HG02610 (cell line): ENCODE measurements around the gene GREM2.

Experiments
- ATAC-seq: cut with Tn5 transposase; IDR thresholded peaks from one replicate; pipeline ENCODE4 v1.9.1; 2021; ENCODE audit warnings: mild to moderate bottlenecking, moderate library complexity; ENCODE audit not compliant: unreplicated experiment

The GREM2 gene

GRCh38 chr1:240503036-240503435 lies 108.9 kb downstream of the GREM2 start:
- ATAC-seq, result no peak

- ATAC-seq, result no peak
These were observed 110.8 kb downstream of the GREM2 start for GRCh38 chr1:240501115-240501514.

GRCh38 chr1:240500647-240501046 lies 111.3 kb downstream of the GREM2 start:
- ATAC-seq, result no peak

GRCh38 chr1:240499012-240499411 lies 112.9 kb downstream of the GREM2 start:
- no peak for ATAC-seq

GRCh38 chr1:240498335-240498734 lies 113.6 kb downstream of the GREM2 start:
- no peak for ATAC-seq

GRCh38 chr1:240497908-240498307 lies 114.0 kb downstream of the GREM2 start:
- no peak for ATAC-seq

GRCh38 chr1:240496941-240497340 lies 115.0 kb downstream of the GREM2 start:
- no peak for ATAC-seq

- no peak for ATAC-seq
These were observed 115.6 kb downstream of the GREM2 start for GRCh38 chr1:240496356-240496755.

- no peak for ATAC-seq
These were observed 116.4 kb downstream of the GREM2 start for GRCh38 chr1:240495601-240496000.

- ATAC-seq, result no peak
These were observed 119.0 kb downstream of the GREM2 start for GRCh38 chr1:240492832-240493440.

GRCh38 chr1:240491796-240492195 lies 120.2 kb downstream of the GREM2 start:
- no peak for ATAC-seq

GRCh38 chr1:240491156-240491555 lies 120.8 kb downstream of the GREM2 start:
- no peak for ATAC-seq

- ATAC-seq, result no peak
These were observed 124.5 kb downstream of the GREM2 start for GRCh38 chr1:240487493-240487892.

- ATAC-seq, result no peak
These were observed 125.3 kb downstream of the GREM2 start for GRCh38 chr1:240486611-240487010.

GRCh38 chr1:240484804-240485443 lies 127.0 kb downstream of the GREM2 start:
- no peak for ATAC-seq

GRCh38 chr1:240478536-240478935 lies 133.4 kb downstream of the GREM2 start:
- no peak for ATAC-seq

GRCh38 chr1:240475832-240476231 lies 136.1 kb downstream of the GREM2 start:
- no peak for ATAC-seq

- ATAC-seq, result no peak
These were observed 137.8 kb downstream of the GREM2 start for GRCh38 chr1:240474133-240474614.

- no peak for ATAC-seq
These were observed 143.3 kb downstream of the GREM2 start for GRCh38 chr1:240468656-240469055.

GRCh38 chr1:240467895-240468294 lies 144.1 kb downstream of the GREM2 start:
- no peak for ATAC-seq

GRCh38 chr1:240466509-240466908 lies 145.4 kb downstream of the GREM2 start:
- ATAC-seq, result no peak

GRCh38 chr1:240465531-240465940 lies 146.4 kb downstream of the GREM2 start:
- ATAC-seq, result no peak

GRCh38 chr1:240464099-240464498 lies 147.9 kb downstream of the GREM2 start:
- ATAC-seq, result no peak
